Neural cell (in vitro differentiated cells): ENCODE results near the gene ITPR2.

Source experiments
- EP300 ChIP-seq: fragments of 450-650 bp; conservative IDR thresholded peaks from 2 replicates; pipeline ENCODE4 v1.6.1; 2014; ENCODE audit warnings: antibody characterized with exemption, mild to moderate bottlenecking, moderate library complexity; ENCODE audit not compliant: poor library complexity, severe bottlenecking
- EZH2 ChIP-seq: fragments of 200-600, 300-800 bp; shearing (Covaris generic), sonication (generic); IDR thresholded peaks from 2 replicates; pipeline ENCODE4 v1.6.1; 2014; ENCODE audit warnings: antibody characterized with exemption, low read length, borderline replicate concordance, mild to moderate bottlenecking; ENCODE audit not compliant: insufficient read depth, poor library complexity, severe bottlenecking
- POLR2AphosphoS5 ChIP-seq: IDR thresholded peaks from 2 replicates; pipeline ENCODE4 v1.6.1; 2012
- TAF1 ChIP-seq: IDR thresholded peaks from 2 replicates; pipeline ENCODE4 v1.6.1; 2012; ENCODE audit warnings: low read depth
- TF ChIP-seq, protein P1 (sequence below): fragments of 450-650 bp; IDR thresholded peaks from 2 replicates; pipeline ENCODE4 v1.5.1; 2014; ENCODE audit warnings: antibody characterized with exemption, mild to moderate bottlenecking, moderate library complexity; ENCODE audit not compliant: poor library complexity, severe bottlenecking
- TF ChIP-seq, protein P2 (sequence below): IDR thresholded peaks from 2 replicates; pipeline ENCODE4 v1.6.1; 2012; ENCODE audit warnings: borderline replicate concordance

DNA sequence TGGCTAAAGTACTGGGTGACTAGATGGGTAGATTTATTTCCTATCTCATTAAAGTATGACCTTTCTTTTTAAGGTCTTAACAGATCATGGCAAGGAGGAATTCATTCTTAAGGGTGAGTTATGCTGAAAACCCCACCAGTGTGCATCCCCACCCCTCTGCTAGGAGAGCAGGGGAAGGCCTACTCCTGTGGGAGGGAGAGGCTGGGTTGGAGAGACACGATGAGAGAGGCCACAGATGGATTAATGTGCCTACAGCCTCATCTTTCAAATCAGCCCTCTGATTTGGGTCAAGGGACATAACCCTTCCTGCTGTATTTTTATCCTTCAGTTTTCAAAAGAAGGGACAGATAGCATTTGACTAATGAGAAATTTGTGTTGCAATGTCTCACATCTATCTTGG, 452.1 kb downstream of the ITPR2 start:
- TF ChIP-seq, protein P1, sequence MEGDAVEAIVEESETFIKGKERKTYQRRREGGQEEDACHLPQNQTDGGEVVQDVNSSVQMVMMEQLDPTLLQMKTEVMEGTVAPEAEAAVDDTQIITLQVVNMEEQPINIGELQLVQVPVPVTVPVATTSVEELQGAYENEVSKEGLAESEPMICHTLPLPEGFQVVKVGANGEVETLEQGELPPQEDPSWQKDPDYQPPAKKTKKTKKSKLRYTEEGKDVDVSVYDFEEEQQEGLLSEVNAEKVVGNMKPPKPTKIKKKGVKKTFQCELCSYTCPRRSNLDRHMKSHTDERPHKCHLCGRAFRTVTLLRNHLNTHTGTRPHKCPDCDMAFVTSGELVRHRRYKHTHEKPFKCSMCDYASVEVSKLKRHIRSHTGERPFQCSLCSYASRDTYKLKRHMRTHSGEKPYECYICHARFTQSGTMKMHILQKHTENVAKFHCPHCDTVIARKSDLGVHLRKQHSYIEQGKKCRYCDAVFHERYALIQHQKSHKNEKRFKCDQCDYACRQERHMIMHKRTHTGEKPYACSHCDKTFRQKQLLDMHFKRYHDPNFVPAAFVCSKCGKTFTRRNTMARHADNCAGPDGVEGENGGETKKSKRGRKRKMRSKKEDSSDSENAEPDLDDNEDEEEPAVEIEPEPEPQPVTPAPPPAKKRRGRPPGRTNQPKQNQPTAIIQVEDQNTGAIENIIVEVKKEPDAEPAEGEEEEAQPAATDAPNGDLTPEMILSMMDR: no peak
- TF ChIP-seq POLR2AphosphoS5: no peak
- TF ChIP-seq, protein P2, sequence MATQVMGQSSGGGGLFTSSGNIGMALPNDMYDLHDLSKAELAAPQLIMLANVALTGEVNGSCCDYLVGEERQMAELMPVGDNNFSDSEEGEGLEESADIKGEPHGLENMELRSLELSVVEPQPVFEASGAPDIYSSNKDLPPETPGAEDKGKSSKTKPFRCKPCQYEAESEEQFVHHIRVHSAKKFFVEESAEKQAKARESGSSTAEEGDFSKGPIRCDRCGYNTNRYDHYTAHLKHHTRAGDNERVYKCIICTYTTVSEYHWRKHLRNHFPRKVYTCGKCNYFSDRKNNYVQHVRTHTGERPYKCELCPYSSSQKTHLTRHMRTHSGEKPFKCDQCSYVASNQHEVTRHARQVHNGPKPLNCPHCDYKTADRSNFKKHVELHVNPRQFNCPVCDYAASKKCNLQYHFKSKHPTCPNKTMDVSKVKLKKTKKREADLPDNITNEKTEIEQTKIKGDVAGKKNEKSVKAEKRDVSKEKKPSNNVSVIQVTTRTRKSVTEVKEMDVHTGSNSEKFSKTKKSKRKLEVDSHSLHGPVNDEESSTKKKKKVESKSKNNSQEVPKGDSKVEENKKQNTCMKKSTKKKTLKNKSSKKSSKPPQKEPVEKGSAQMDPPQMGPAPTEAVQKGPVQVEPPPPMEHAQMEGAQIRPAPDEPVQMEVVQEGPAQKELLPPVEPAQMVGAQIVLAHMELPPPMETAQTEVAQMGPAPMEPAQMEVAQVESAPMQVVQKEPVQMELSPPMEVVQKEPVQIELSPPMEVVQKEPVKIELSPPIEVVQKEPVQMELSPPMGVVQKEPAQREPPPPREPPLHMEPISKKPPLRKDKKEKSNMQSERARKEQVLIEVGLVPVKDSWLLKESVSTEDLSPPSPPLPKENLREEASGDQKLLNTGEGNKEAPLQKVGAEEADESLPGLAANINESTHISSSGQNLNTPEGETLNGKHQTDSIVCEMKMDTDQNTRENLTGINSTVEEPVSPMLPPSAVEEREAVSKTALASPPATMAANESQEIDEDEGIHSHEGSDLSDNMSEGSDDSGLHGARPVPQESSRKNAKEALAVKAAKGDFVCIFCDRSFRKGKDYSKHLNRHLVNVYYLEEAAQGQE: no peak
- no peak for TF ChIP-seq TAF1
- TF ChIP-seq EZH2: no peak
- TF ChIP-seq EP300: no peak
